BLaER1 (cell line): ENCODE measurements around the gene CHST15.
A peak's percentile ranks its signal among the peaks of the same experiment; 100 is the strongest.

Experiments used
- H3K27ac ChIP-seq: shearing (Covaris generic); formaldehyde crosslinking; 2 replicates; pipeline ENCODE4 v1.8.1; 2022
- H3K27me3 ChIP-seq: shearing (Covaris generic); formaldehyde crosslinking; 2 replicates; pipeline ENCODE4 v1.8.1; 2022
- H3K36me3 ChIP-seq: shearing (Covaris generic); formaldehyde crosslinking; 2 replicates; pipeline ENCODE4 v1.8.1; 2022
- H3K4me1 ChIP-seq: shearing (Covaris generic); formaldehyde crosslinking; 2 replicates; pipeline ENCODE4 v1.8.1; 2022
- H3K4me2 ChIP-seq: shearing (Covaris generic); formaldehyde crosslinking; 2 replicates; pipeline ENCODE4 v1.8.1; 2022
- H3K4me3 ChIP-seq: shearing (Covaris generic); formaldehyde crosslinking; 2 replicates; pipeline ENCODE4 v1.8.1; 2022
- H3K9ac ChIP-seq: shearing (Covaris generic); formaldehyde crosslinking; 2 replicates; pipeline ENCODE4 v1.8.1; 2022
- H3K9me3 ChIP-seq: shearing (Covaris generic); formaldehyde crosslinking; 2 replicates; pipeline ENCODE4 v1.8.1; 2022
- H4K20me1 ChIP-seq: shearing (Covaris generic); formaldehyde crosslinking; 2 replicates; pipeline ENCODE4 v1.8.1; 2022
- Cebpa-rat ChIP-seq: shearing (Covaris generic); IDR thresholded peaks from 2 replicates; pipeline ENCODE4 v1.8.1; 2022

The CHST15 gene

GRCh38 chr10:124048371-124049290, 44.8 kb downstream of the CHST15 start:
- Histone ChIP-seq H3K4me3 (no peak overlapping the region), H3K4me1 (peaks cover 82% of the 10 kb centered on the region), H4K20me1 (peaks cover 100% of the 10 kb centered on the region), H3K36me3 (peaks cover 95% of the 10 kb centered on the region), H3K4me2 (no peak overlapping the region; the same call in 1 of the 2 replicates), H3K27me3 (no peaks in the 10 kb centered on the region), H3K9me3 (peaks cover 15% of the 10 kb centered on the region; the same call in 1 of the 2 replicates), H3K27ac (no peak overlapping the region), H3K9ac (no peak overlapping the region)
- no peak for TF ChIP-seq Cebpa-rat

GRCh38 chr10:124047427-124048152, 45.8 kb downstream of the CHST15 start:
- no peak for TF ChIP-seq Cebpa-rat
- H4K20me1 ChIP-seq: peaks cover 100% of the 10 kb centered on the region
- no peak overlapping the region for H3K4me3 ChIP-seq
- H3K4me2 ChIP-seq: no peak overlapping the region
- no peaks in the 10 kb centered on the region for H3K27me3 ChIP-seq
- H3K36me3 ChIP-seq: peaks cover 91% of the 10 kb centered on the region
- H3K9me3 ChIP-seq: peaks cover 15% of the 10 kb centered on the region; the same call in 1 of the 2 replicates
- H3K9ac ChIP-seq: no peak overlapping the region
- no peak overlapping the region for H3K27ac ChIP-seq
- H3K4me1 ChIP-seq: peaks cover 82% of the 10 kb centered on the region

GRCh38 chr10:124045801-124046355, 47.5 kb downstream of the CHST15 start:
- Histone ChIP-seq H3K4me1 (peaks cover 82% of the 10 kb centered on the region), H3K9me3 (peaks cover 15% of the 10 kb centered on the region; the same call in 1 of the 2 replicates), H3K36me3 (peaks cover 93% of the 10 kb centered on the region)

GRCh38 chr10:124045276-124045675, 48.1 kb downstream of the CHST15 start:
- Histone ChIP-seq H3K27me3 (no peaks in the 10 kb centered on the region), H3K4me2 (peak overlapping the region; percentile 32; the same call in 1 of the 2 replicates), H3K9ac (no peak overlapping the region), H3K27ac (no peak overlapping the region), H3K4me1 (peaks cover 82% of the 10 kb centered on the region), H3K9me3 (peaks cover 15% of the 10 kb centered on the region; the same call in 1 of the 2 replicates), H4K20me1 (peaks cover 86% of the 10 kb centered on the region), H3K36me3 (peaks cover 93% of the 10 kb centered on the region), H3K4me3 (no peak overlapping the region)
- TF ChIP-seq Cebpa-rat: no peak

More at GRCh38 chr10:124045801-124046355, 47.5 kb downstream of the CHST15 start:
- TF ChIP-seq Cebpa-rat: no peak
- H3K9ac ChIP-seq: no peak overlapping the region
- H3K27me3 ChIP-seq: no peaks in the 10 kb centered on the region
- H3K4me3 ChIP-seq: no peak overlapping the region
- peaks cover 92% of the 10 kb centered on the region for H4K20me1 ChIP-seq
- H3K27ac ChIP-seq: 0 out of 2 replicates have a peak overlapping the region, but pooled peaks have one; percentile 18
- H3K4me2 ChIP-seq: peak overlapping the region; percentile 32; the same call in 1 of the 2 replicates

- Histone ChIP-seq H3K9me3 (peaks cover 13% of the 10 kb centered on the region; the same call in 1 of the 2 replicates), H3K4me2 (peak overlapping the region; percentile 76), H3K9ac (peak overlapping the region; percentile 27; the same call in 1 of the 2 replicates), H4K20me1 (peaks cover 80% of the 10 kb centered on the region), H3K4me1 (peaks cover 82% of the 10 kb centered on the region), H3K27ac (peak overlapping the region; percentile 72), H3K36me3 (peaks cover 93% of the 10 kb centered on the region), H3K4me3 (no peak overlapping the region), H3K27me3 (no peaks in the 10 kb centered on the region)
- TF ChIP-seq Cebpa-rat: no peak
Observed at GRCh38 chr10:124044143-124044862, 49.1 kb downstream of the CHST15 start.

- peak overlapping the region; percentile 27; the same call in 1 of the 2 replicates for H3K9ac ChIP-seq
- peaks cover 75% of the 10 kb centered on the region for H4K20me1 ChIP-seq
- no peak overlapping the region for H3K4me3 ChIP-seq
- H3K9me3 ChIP-seq: peaks cover 11% of the 10 kb centered on the region; the same call in 1 of the 2 replicates
- peak overlapping the region; percentile 72 for H3K27ac ChIP-seq
- H3K36me3 ChIP-seq: peaks cover 93% of the 10 kb centered on the region
- no peaks in the 10 kb centered on the region for H3K27me3 ChIP-seq
- no peak for TF ChIP-seq Cebpa-rat
- peaks cover 82% of the 10 kb centered on the region for H3K4me1 ChIP-seq
- H3K4me2 ChIP-seq: peak overlapping the region; percentile 76
Observed at GRCh38 chr10:124043310-124044142, 49.9 kb downstream of the CHST15 start.

- no peak for TF ChIP-seq Cebpa-rat
- peak overlapping the region; percentile 76 for H3K4me2 ChIP-seq
- peak overlapping the region; percentile 72 for H3K27ac ChIP-seq
- H3K27me3 ChIP-seq: no peaks in the 10 kb centered on the region
- H3K9me3 ChIP-seq: peaks cover 11% of the 10 kb centered on the region; the same call in 1 of the 2 replicates
- H3K4me3 ChIP-seq: no peak overlapping the region
- H3K4me1 ChIP-seq: peaks cover 86% of the 10 kb centered on the region
- H3K36me3 ChIP-seq: peaks cover 93% of the 10 kb centered on the region
- 0 out of 2 replicates have a peak overlapping the region, but pooled peaks have one; percentile 28 for H3K9ac ChIP-seq
- peaks cover 67% of the 10 kb centered on the region for H4K20me1 ChIP-seq
Observed at GRCh38 chr10:124042656-124043309, 50.6 kb downstream of the CHST15 start.
